Measurements from ENCODE around the gene TNS1. TPM values are rescaled to one million over a fixed set of nuclear protein-coding genes. Genes with fewer than 3 reads are reported as not detected.

Gene TNS1
- total RNA-seq, 4 donors from 2014 or later, result 23.1 to 156 (median 81.1) TPM

- Histone ChIP-seq H3K27me3 (no peaks in the 10 kb centered on the region), H3K4me3 (no peak overlapping the region), H3K36me3 (no peaks in the 10 kb centered on the region), H3K27ac (peak overlapping the region in 1 of 4 donors; percentile 92), H3K4me1 (peaks cover 0 to 20% (median 0%) of the 10 kb centered on the region in 4 donors), H3K9me3 (no peaks in the 10 kb centered on the region)
- TF ChIP-seq, protein P1, sequence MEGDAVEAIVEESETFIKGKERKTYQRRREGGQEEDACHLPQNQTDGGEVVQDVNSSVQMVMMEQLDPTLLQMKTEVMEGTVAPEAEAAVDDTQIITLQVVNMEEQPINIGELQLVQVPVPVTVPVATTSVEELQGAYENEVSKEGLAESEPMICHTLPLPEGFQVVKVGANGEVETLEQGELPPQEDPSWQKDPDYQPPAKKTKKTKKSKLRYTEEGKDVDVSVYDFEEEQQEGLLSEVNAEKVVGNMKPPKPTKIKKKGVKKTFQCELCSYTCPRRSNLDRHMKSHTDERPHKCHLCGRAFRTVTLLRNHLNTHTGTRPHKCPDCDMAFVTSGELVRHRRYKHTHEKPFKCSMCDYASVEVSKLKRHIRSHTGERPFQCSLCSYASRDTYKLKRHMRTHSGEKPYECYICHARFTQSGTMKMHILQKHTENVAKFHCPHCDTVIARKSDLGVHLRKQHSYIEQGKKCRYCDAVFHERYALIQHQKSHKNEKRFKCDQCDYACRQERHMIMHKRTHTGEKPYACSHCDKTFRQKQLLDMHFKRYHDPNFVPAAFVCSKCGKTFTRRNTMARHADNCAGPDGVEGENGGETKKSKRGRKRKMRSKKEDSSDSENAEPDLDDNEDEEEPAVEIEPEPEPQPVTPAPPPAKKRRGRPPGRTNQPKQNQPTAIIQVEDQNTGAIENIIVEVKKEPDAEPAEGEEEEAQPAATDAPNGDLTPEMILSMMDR (IDR thresholded peaks at IDR 0.05), result no peak
- TF ChIP-seq POLR2A (IDR thresholded peaks at IDR 0.05), result no peak
- DNase-seq, result peak in 1 of 3 donors; percentile 25
Observed at GRCh38 chr2:217944923-217945322, 57.9 kb downstream of the TNS1 start.

- H3K27ac ChIP-seq, result peak overlapping the region in 3 of 4 donors; percentile 63 to 92 (median 80)
- no peaks in the 10 kb centered on the region for H3K9me3 ChIP-seq
- DNase-seq, result no peak
- H3K27me3 ChIP-seq, result no peaks in the 10 kb centered on the region
- H3K4me3 ChIP-seq, result peak overlapping the region in 3 of 4 donors; percentile 32 to 67 (median 57)
- H3K36me3 ChIP-seq, result no peaks in the 10 kb centered on the region
- TF ChIP-seq, protein P1 (IDR thresholded peaks at IDR 0.05), result no peak
- TF ChIP-seq POLR2A (IDR thresholded peaks at IDR 0.05), result no peak
- H3K4me1 ChIP-seq, result peaks cover 0 to 19% (median 0%) of the 10 kb centered on the region in 4 donors
Observed at GRCh38 chr2:217944366-217944765, 58.4 kb downstream of the TNS1 start.

- DNase-seq, result peak in 2 of 3 donors; percentile 66 to 68
- Histone ChIP-seq H3K27me3 (no peaks in the 10 kb centered on the region), H3K27ac (peak overlapping the region; percentile 51 to 92 (median 72)), H3K9me3 (no peaks in the 10 kb centered on the region), H3K4me3 (peak overlapping the region; percentile 30 to 67 (median 44)), H3K36me3 (no peaks in the 10 kb centered on the region), H3K4me1 (peaks cover 0 to 19% (median 0%) of the 10 kb centered on the region in 4 donors)
- peak; percentile 17 to 41 for TF ChIP-seq POLR2A (IDR thresholded peaks at IDR 0.05)
- TF ChIP-seq, protein P1 (IDR thresholded peaks at IDR 0.05), result peak in 1 of 6 experiments; percentile 18
Observed at GRCh38 chr2:217943446-217944321, 59.1 kb downstream of the TNS1 start.

GRCh38 chr2:217942731-217943335, 60.0 kb downstream of the TNS1 start:
- Histone ChIP-seq H3K36me3 (no peaks in the 10 kb centered on the region), H3K27ac (peak overlapping the region; percentile 51 to 92 (median 72)), H3K27me3 (no peaks in the 10 kb centered on the region), H3K4me3 (peak overlapping the region; percentile 30 to 67 (median 44)), H3K4me1 (peaks cover 0 to 27% (median 0%) of the 10 kb centered on the region in 4 donors), H3K9me3 (no peaks in the 10 kb centered on the region)
- TF ChIP-seq, protein P1 (IDR thresholded peaks at IDR 0.05), result no peak
- no peak for TF ChIP-seq POLR2A (IDR thresholded peaks at IDR 0.05)
- peak in 1 of 3 donors; percentile 37 for DNase-seq

DNA sequence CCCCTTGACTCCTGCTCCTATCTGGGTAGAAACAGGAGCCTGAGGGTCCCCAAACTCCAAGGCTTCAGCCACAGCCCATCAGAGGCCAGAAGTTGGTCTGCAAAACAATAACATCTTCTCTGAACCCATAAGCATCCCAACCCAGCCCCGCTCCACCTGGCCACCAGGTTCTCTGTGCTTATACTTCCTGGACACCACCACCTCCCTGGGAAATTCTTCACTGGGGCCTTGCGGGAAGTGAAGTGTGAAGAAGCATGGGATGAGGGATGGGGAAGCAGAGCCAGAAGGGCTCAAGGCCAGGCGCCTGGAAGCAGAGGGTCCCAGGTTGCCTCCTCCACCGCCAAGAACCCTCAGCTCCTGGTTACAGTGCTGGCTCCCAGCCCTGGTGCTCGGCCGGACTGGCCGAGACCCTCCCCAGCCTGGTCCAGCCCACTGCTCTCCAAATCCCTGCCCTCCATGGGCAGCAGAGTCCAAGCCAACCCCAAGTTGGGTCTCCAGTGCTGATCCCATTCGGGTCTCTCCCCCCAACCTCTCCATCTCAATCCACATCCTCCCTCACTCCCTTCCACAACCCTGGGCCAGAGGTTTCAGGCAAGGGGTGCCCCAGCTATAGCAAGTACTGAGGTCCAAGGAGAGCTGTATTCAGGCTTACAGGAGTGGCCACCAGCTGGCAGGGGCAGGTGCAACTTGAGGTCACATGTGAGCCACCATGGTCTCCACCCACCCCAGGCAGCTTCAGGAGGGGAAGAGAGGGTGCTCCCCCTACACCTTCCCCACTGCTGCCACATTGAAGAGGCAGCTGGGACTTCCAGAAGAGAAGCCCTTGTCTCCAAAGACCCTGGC, 60.7 kb downstream of the TNS1 start:
- Histone ChIP-seq H3K4me3 (peak overlapping the region; percentile 30 to 67 (median 44)), H3K27me3 (no peaks in the 10 kb centered on the region), H3K4me1 (peaks cover 0 to 34% (median 0%) of the 10 kb centered on the region in 4 donors), H3K36me3 (no peaks in the 10 kb centered on the region), H3K9me3 (no peaks in the 10 kb centered on the region), H3K27ac (peak overlapping the region in 3 of 4 donors; percentile 63 to 92 (median 80))
- TF ChIP-seq, protein P1 (IDR thresholded peaks at IDR 0.05), result no peak
- TF ChIP-seq POLR2A (IDR thresholded peaks at IDR 0.05), result no peak
- DNase-seq, result no peak

Measured in Peyer's patch (tissue), 4 donors.